Sigmoid colon (tissue), 7 donors: ENCODE data around the gene SIPA1L3. TPM values are rescaled to one million over a fixed set of nuclear protein-coding genes. Genes with fewer than 3 reads are reported as not detected.

ENCODE experiments used
- DNase-seq: peaks from one replicate; pipeline ENCODE4 v3.0.0-alpha.2; 2019
- H3K27ac ChIP-seq, 4 donors: fragments of 200-600 bp; sonication (generic); one replicate each; pipeline ENCODE4 v1.5.1; 2016 to 2019; ENCODE audit warnings: mild to moderate bottlenecking in 1 of 4
- H3K27me3 ChIP-seq, 3 donors: fragments of 200-600 bp; sonication (generic); one replicate each; pipeline ENCODE4 v1.5.1; 2019; ENCODE audit warnings: mild to moderate bottlenecking in 1 of 3
- H3K36me3 ChIP-seq, 4 donors: fragments of 200-600 bp; sonication (generic); one replicate each; pipeline ENCODE4 v1.5.1; 2016 to 2019
- H3K4me1 ChIP-seq, 4 donors: fragments of 200-600 bp; sonication (generic); one replicate each; pipeline ENCODE4 v1.5.1; 2017 to 2019
- H3K4me3 ChIP-seq, 4 donors: fragments of 200-600 bp; sonication (generic); one replicate each; pipeline ENCODE4 v1.5.1; 2017 to 2019; ENCODE audit warnings: mild to moderate bottlenecking in 2 of 4, moderate library complexity in 1 of 4
- H3K9me3 ChIP-seq, 4 donors: fragments of 200-600 bp in 3 of 4; sonication (generic) in 3 of 4; one replicate each; pipeline versions ENCODE4 v1.5.1 to v1.6.1; 2013 to 2019
- CTCF ChIP-seq, 4 experiments: fragments of 450-650 bp in 3 of 4; fragments of 200-600 bp in 1 of 4; IDR thresholded peaks; one replicate each; pipeline ENCODE4 v1.5.1; 2016 to 2019; ENCODE audit warnings: antibody characterized with exemption in 4 of 4, mild to moderate bottlenecking in 3 of 4, moderate library complexity in 2 of 4
- EP300 ChIP-seq, 4 donors: sonication (generic); formaldehyde crosslinking; IDR thresholded peaks; one replicate each; pipeline ENCODE4 v1.6.1; 2017; ENCODE audit warnings: antibody characterized with exemption in 4 of 4
- POLR2A ChIP-seq, 2 donors: fragments of 450-650 bp; IDR thresholded peaks; one replicate each; pipeline ENCODE4 v1.6.1; 2016; ENCODE audit warnings: antibody characterized with exemption in 2 of 2, mild to moderate bottlenecking in 2 of 2, moderate library complexity in 2 of 2
- POLR2AphosphoS5 ChIP-seq, 4 donors: sonication (generic); formaldehyde crosslinking; IDR thresholded peaks; one replicate each; pipeline ENCODE4 v1.6.1; 2017; ENCODE audit warnings: antibody characterized with exemption in 4 of 4
- WGBS, 2 donors: extraction: QIAGEN DNeasy Blood & Tissue Kit; methylation state at CpG; one replicate each; pipeline ENCODE4 v1.1.7; 2013; 5-methylcytosine and 5-hydroxymethylcytosine counted together
- intact Hi-C: fragments of 100-400 bp; cut with DNase I; formaldehyde crosslinking; loops from one replicate; pipeline ENCODE4 v1.15.1; 2023
- polyA plus RNA-seq, 3 donors: library from polyadenylated mRNA; stranded (reverse); fragments of 200-250 nt; gene quantifications; one replicate each; pipeline ENCODE4 v1.2.3, GENCODE V29; 2013
- small RNA-seq, 3 donors: library from RNA; depleted of rRNA; stranded (forward); fragments of <200 nt; gene quantifications; one replicate each; pipeline ENCODE3, GENCODE V24; 2016
- total RNA-seq, 4 donors: library from RNA; depleted of rRNA; stranded (reverse); fragments of >200 nt; gene quantifications; one replicate each; pipeline ENCODE4 v1.1.0, GENCODE V29; 2016
- donor health status: healthy with polysubstance abuse.
- donor health status: Bipolar disorder and iron deficiency.
- donor health status: healthy.

SIPA1L3 gene
- total and polyA plus RNA-seq, 7 donors: 7.7 to 47.9 (median 9.9) TPM

- peaks cover 0 to 5% (median 0%) of the 10 kb centered on the region in 4 donors for H3K36me3 ChIP-seq
- intact Hi-C loops: no loop called here
- peaks cover 0 to 75% (median 64%) of the 10 kb centered on the region in 4 donors for H3K4me1 ChIP-seq
- WGBS, 2 donors: 89 to 91% methylated on average over 5 of the region's 5 CpGs
- DNase-seq: no peak
- no peaks in the 10 kb centered on the region for H3K9me3 ChIP-seq
- TF ChIP-seq EP300 (IDR thresholded peaks at IDR 0.05) (no peak), POLR2AphosphoS5 (IDR thresholded peaks at IDR 0.05) (no peak), CTCF (IDR thresholded peaks at IDR 0.05) (no peak), POLR2A (IDR thresholded peaks at IDR 0.05) (no peak)
- H3K4me3 ChIP-seq: peak overlapping the region; percentile 60 to 86 (median 67)
- no peaks in the 10 kb centered on the region for H3K27me3 ChIP-seq
- peak overlapping the region; percentile 90 to 94 (median 92) for H3K27ac ChIP-seq
These were observed 345.4 kb downstream of the SIPA1L3 start for GRCh38 chr19:38252385-38252784.

- Histone ChIP-seq H3K27ac (peak overlapping the region; percentile 90 to 94 (median 92)), H3K9me3 (no peaks in the 10 kb centered on the region), H3K4me3 (peak overlapping the region; percentile 60 to 86 (median 67)), H3K36me3 (peaks cover 0 to 3% (median 0%) of the 10 kb centered on the region in 4 donors), H3K27me3 (no peaks in the 10 kb centered on the region), H3K4me1 (peaks cover 0 to 68% (median 58%) of the 10 kb centered on the region in 4 donors)
- 45 to 71% methylated on average over 21 of the region's 21 CpGs for WGBS, 2 donors
- intact Hi-C loops: no loop called here
- TF ChIP-seq CTCF (IDR thresholded peaks at IDR 0.05): no peak
- peak; percentile 31 to 76 (median 52) for TF ChIP-seq POLR2AphosphoS5 (IDR thresholded peaks at IDR 0.05)
- TF ChIP-seq POLR2A (IDR thresholded peaks at IDR 0.05): no peak
- TF ChIP-seq EP300 (IDR thresholded peaks at IDR 0.05): peak in 1 of 4 donors; percentile 19
- DNase-seq: peak; percentile 75
These were observed 346.1 kb downstream of the SIPA1L3 start for GRCh38 chr19:38252941-38253691.

- peaks cover 0 to 61% (median 51%) of the 10 kb centered on the region in 4 donors for H3K4me1 ChIP-seq
- no peak for DNase-seq
These were observed 346.8 kb downstream of the SIPA1L3 start for GRCh38 chr19:38253788-38254187.

GRCh38 chr19:38255383-38256014 is 348.5 kb downstream of the SIPA1L3 start:
- peak overlapping the region; percentile 90 to 94 (median 92) for H3K27ac ChIP-seq
- no peaks in the 10 kb centered on the region for H3K36me3 ChIP-seq
- no peak for DNase-seq
- intact Hi-C loops: no loop called here
- peak overlapping the region; percentile 60 to 86 (median 67) for H3K4me3 ChIP-seq
- peaks cover 0 to 57% (median 40%) of the 10 kb centered on the region in 4 donors for H3K4me1 ChIP-seq
- no peaks in the 10 kb centered on the region for H3K27me3 ChIP-seq
- no peak for TF ChIP-seq CTCF (IDR thresholded peaks at IDR 0.05)
- TF ChIP-seq POLR2AphosphoS5 (IDR thresholded peaks at IDR 0.05): peak in 2 of 4 donors; percentile 8 to 32
- TF ChIP-seq EP300 (IDR thresholded peaks at IDR 0.05): no peak
- no peak for TF ChIP-seq POLR2A (IDR thresholded peaks at IDR 0.05)
- no peaks in the 10 kb centered on the region for H3K9me3 ChIP-seq
- WGBS, 2 donors: 51 to 59% methylated on average over 17 of the region's 17 CpGs

More at GRCh38 chr19:38253788-38254187, 346.8 kb downstream of the SIPA1L3 start:
- intact Hi-C loops: no loop called here
- H3K27me3 ChIP-seq: no peaks in the 10 kb centered on the region
- H3K4me3 ChIP-seq: peak overlapping the region; percentile 60 to 86 (median 67)
- no peaks in the 10 kb centered on the region for H3K9me3 ChIP-seq
- WGBS, 2 donors: 81 to 89% methylated on average over 5 of the region's 5 CpGs
- TF ChIP-seq POLR2AphosphoS5 (IDR thresholded peaks at IDR 0.05): no peak
- TF ChIP-seq CTCF (IDR thresholded peaks at IDR 0.05): no peak
- no peak for TF ChIP-seq EP300 (IDR thresholded peaks at IDR 0.05)
- no peak for TF ChIP-seq POLR2A (IDR thresholded peaks at IDR 0.05)
- H3K27ac ChIP-seq: peak overlapping the region; percentile 90 to 94 (median 92)
- H3K36me3 ChIP-seq: no peaks in the 10 kb centered on the region

Small RNAs within 50 kb of the gene (small RNA-seq; reads per million reads assigned to genes)
- gene RN7SL663P: 0 reads per million in 3 donors

Other genes with a start within 250 kb of the SIPA1L3 start
- 1 to 10 TPM; 3.7 to 7.2 (median 4.8) TPM for gene ZNF607, start 187.4 kb upstream of the SIPA1L3 start, total RNA-seq
- gene ZNF607, start 187.4 kb upstream of the SIPA1L3 start, polyA plus RNA-seq: 1 to 10 TPM in 1 of 3 donors, under 1 TPM in 2; 0.60 to 2.6 (median 0.92) TPM
- gene ZNF573, start 127.6 kb upstream of the SIPA1L3 start, total RNA-seq: 1 to 10 TPM; 6.8 to 9.7 (median 7.6) TPM
- gene ZNF573, start 127.6 kb upstream of the SIPA1L3 start, polyA plus RNA-seq: 1 to 10 TPM in 2 of 3 donors, not detected in 1; 1.2 to 2.7 TPM
- not detected for gene WDR87, start 614 bp upstream of the SIPA1L3 start, total RNA-seq
- gene WDR87, start 614 bp upstream of the SIPA1L3 start, polyA plus RNA-seq: not detected